K562 (cell line): ENCODE data around the gene GTPBP2. TPM values are rescaled to one million over a fixed set of nuclear protein-coding genes. Genes with fewer than 3 reads are reported as not detected.

ENCODE experiments used
- ATF1 ChIP-seq, 2 experiments: fragments of 450-650 bp in 1 of 2; IDR thresholded peaks; 2 replicates each; pipeline ENCODE4 v1.6.1; 2016; ENCODE audit warnings: missing compliant biosample characterization in 1 of 2, missing genetic modification characterization in 1 of 2
- BRCA1 ChIP-seq, 2 experiments: fragments of 450-650 bp in 1 of 2; sonication (generic) in 1 of 2; formaldehyde crosslinking in 1 of 2; IDR thresholded peaks; 2 replicates each; pipeline versions ENCODE4 v1.5.0 to v1.6.1; 2017 to 2020; ENCODE audit warnings: mild to moderate bottlenecking in 1 of 2, missing genetic modification reagents in 1 of 2
- CBX1 ChIP-seq: sonication (generic); IDR thresholded peaks from 2 replicates; pipeline ENCODE4 v1.6.1; 2016; ENCODE audit warnings: antibody characterized with exemption, low read depth, mild to moderate bottlenecking
- CREB1 ChIP-seq, 2 experiments: sonication (generic) in 1 of 2; formaldehyde crosslinking in 1 of 2; IDR thresholded peaks; 2 replicates each; pipeline versions ENCODE4 v1.6.1 to v1.8.0; 2012 to 2022; ENCODE audit warnings: inconsistent platforms in 1 of 2, mild to moderate bottlenecking in 1 of 2, missing genetic modification reagents in 1 of 2, moderate library complexity in 1 of 2
- DDX20 ChIP-seq: fragments of 450-650 bp; IDR thresholded peaks from 2 replicates; pipeline ENCODE4 v1.6.1; 2016; ENCODE audit warnings: missing genetic modification characterization, low read depth, mild to moderate bottlenecking, missing compliant biosample characterization, moderate library complexity
- ELF4 ChIP-seq: fragments of 450-650 bp; formaldehyde crosslinking; IDR thresholded peaks from 2 replicates; pipeline ENCODE4 v1.4.0; 2022; ENCODE audit warnings: missing genetic modification characterization
- EP300 ChIP-seq: IDR thresholded peaks from 2 replicates; pipeline ENCODE4 v1.6.1; 2012; ENCODE audit warnings: low read length, improper control_type of control experiment
- GTF2B ChIP-seq: IDR thresholded peaks from 2 replicates; pipeline ENCODE4 v1.6.1; 2011; ENCODE audit not compliant: insufficient read length; ENCODE audit errors: extremely low read depth
- KDM5B ChIP-seq: fragments of 200-600 bp; sonication (generic); IDR thresholded peaks from 2 replicates; pipeline ENCODE4 v1.6.1; 2012; ENCODE audit warnings: low read depth, mild to moderate bottlenecking, moderate library complexity, low read length, control low read depth, inconsistent platforms; ENCODE audit not compliant: insufficient replicate concordance
- L3MBTL2 ChIP-seq: fragments of 450-650 bp; IDR thresholded peaks from 2 replicates; pipeline ENCODE4 v1.6.1; 2016; ENCODE audit warnings: mild to moderate bottlenecking, moderate library complexity
- MECOM ChIP-seq: fragments of 250-450 bp; sonication (Bioruptor Pico); IDR thresholded peaks from 2 replicates; pipeline ENCODE4 v1.8.0; 2022; ENCODE audit warnings: inconsistent platforms
- PCBP1 ChIP-seq: fragments of 200-400 bp; formaldehyde crosslinking; IDR thresholded peaks from 2 replicates; pipeline ENCODE4 v1.6.1; 2018; ENCODE audit warnings: mild to moderate bottlenecking, low read depth, low read length; ENCODE audit not compliant: poor library complexity, severe bottlenecking
- PURB ChIP-seq: sonication (generic); formaldehyde crosslinking; IDR thresholded peaks from 2 replicates; pipeline ENCODE4 v1.9.0; 2021; ENCODE audit warnings: low read depth, mild to moderate bottlenecking, missing genetic modification reagents
- SMAD1 ChIP-seq: fragments of 150-350 bp; IDR thresholded peaks from 2 replicates; pipeline ENCODE4 v1.6.1; 2014; ENCODE audit warnings: low read length, low read depth; ENCODE audit not compliant: partially characterized antibody
- SRSF7 ChIP-seq: fragments of 200-400 bp; formaldehyde crosslinking; optimal IDR thresholded peaks from 2 replicates; pipeline ENCODE3; 2017; ENCODE audit warnings: mild to moderate bottlenecking, low read depth, low read length
- ZNF384 ChIP-seq: IDR thresholded peaks from 2 replicates; pipeline ENCODE4 v1.6.1; 2012; ENCODE audit warnings: low read depth, low read length, improper control_type of control experiment
- ZNF644 ChIP-seq: fragments of 200-800 bp; sonication (Bioruptor generic); IDR thresholded peaks from 2 replicates; pipeline ENCODE4 v1.6.1; 2016; ENCODE audit warnings: low read depth, missing genetic modification characterization, missing compliant biosample characterization
- polyA plus RNA-seq, 8 experiments: library from polyadenylated mRNA; depleted of rRNA in 4 of 8; stranded (reverse) in 5 of 8; unstranded in 3 of 8; fragments of >200 nt; fragmentation: Nextera tagmentation in 2 of 8; fragmentation: Illumina TruSeq in 1 of 8; extraction: Ambion mirVana in 2 of 8; extraction: Trizol in 1 of 8; gene quantifications; 2 replicates each; pipeline versions ENCODE4 v1.2.1 to v1.2.3, GENCODE V29; 2011 to 2014; ENCODE audit warnings: inconsistent platforms in 1 of 8, missing spikeins in 1 of 8
- total RNA-seq, 7 experiments: library from RNA; depleted of rRNA in 6 of 7; stranded (reverse); fragments of >200 nt in 6 of 7; fragmentation: Illumina TruSeq in 2 of 7; extraction: Trizol in 2 of 7; gene quantifications; 2 replicates each; pipeline versions ENCODE4 v1.2.1 to v1.2.3, GENCODE V29; 2011 to 2021; ENCODE audit warnings: low replicate concordance in 1 of 7
- TF ChIP-seq, protein P1 (sequence below): sonication (generic); formaldehyde crosslinking; IDR thresholded peaks from 2 replicates; pipeline ENCODE4 v1.8.0; 2022; ENCODE audit warnings: missing genetic modification reagents, mild to moderate bottlenecking, borderline replicate concordance
- TF ChIP-seq, protein P2 (sequence below): fragments of 450-650 bp; conservative IDR thresholded peaks from 2 replicates; pipeline ENCODE4 v1.6.1; 2016; ENCODE audit warnings: missing genetic modification characterization, low read depth, mild to moderate bottlenecking, control low read depth, missing compliant biosample characterization
- TF ChIP-seq, protein P3 (sequence below): sonication (generic); formaldehyde crosslinking; IDR thresholded peaks from 2 replicates; pipeline ENCODE4 v1.8.0; 2022; ENCODE audit warnings: mild to moderate bottlenecking, missing genetic modification reagents

The GTPBP2 gene
- total and polyA plus RNA-seq, 9 of the 15 experiments (the other 6 are each of a cell fraction or from before 2014, with no cell fraction given): 48.4 to 196 (median 111) TPM

- TF ChIP-seq, protein P1, sequence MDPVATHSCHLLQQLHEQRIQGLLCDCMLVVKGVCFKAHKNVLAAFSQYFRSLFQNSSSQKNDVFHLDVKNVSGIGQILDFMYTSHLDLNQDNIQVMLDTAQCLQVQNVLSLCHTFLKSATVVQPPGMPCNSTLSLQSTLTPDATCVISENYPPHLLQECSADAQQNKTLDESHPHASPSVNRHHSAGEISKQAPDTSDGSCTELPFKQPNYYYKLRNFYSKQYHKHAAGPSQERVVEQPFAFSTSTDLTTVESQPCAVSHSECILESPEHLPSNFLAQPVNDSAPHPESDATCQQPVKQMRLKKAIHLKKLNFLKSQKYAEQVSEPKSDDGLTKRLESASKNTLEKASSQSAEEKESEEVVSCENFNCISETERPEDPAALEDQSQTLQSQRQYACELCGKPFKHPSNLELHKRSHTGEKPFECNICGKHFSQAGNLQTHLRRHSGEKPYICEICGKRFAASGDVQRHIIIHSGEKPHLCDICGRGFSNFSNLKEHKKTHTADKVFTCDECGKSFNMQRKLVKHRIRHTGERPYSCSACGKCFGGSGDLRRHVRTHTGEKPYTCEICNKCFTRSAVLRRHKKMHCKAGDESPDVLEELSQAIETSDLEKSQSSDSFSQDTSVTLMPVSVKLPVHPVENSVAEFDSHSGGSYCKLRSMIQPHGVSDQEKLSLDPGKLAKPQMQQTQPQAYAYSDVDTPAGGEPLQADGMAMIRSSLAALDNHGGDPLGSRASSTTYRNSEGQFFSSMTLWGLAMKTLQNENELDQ (CRISPR knock-in tag): no peak
- peak; percentile 40 for TF ChIP-seq CREB1 (IDR thresholded peaks at IDR 0.05)
- no peak for TF ChIP-seq CREB1 (CRISPR knock-in tag; IDR thresholded peaks at IDR 0.05)
- TF ChIP-seq ZNF384: no peak
- no peak for TF ChIP-seq BRCA1 (IDR thresholded peaks at IDR 0.05)
- 0 out of 2 replicates have a peak, but pooled peaks have one; percentile 30 for TF ChIP-seq BRCA1 (CRISPR knock-in tag; IDR thresholded peaks at IDR 0.05)
- no peak for TF ChIP-seq ZNF644
- peak; percentile 87 for TF ChIP-seq ELF4 (CRISPR knock-in tag)
- no peak for TF ChIP-seq KDM5B
- peak; percentile 69; the same call in 1 of the 2 replicates for TF ChIP-seq EP300
- peak; percentile 9; the same call in 1 of the 2 replicates for TF ChIP-seq MECOM (CRISPR knock-in tag)
- no peak for TF ChIP-seq ATF1 (CRISPR knock-in tag; IDR thresholded peaks at IDR 0.05)
- TF ChIP-seq ATF1 (tag; IDR thresholded peaks at IDR 0.05): peak; percentile 25
- no peak for TF ChIP-seq SMAD1
- TF ChIP-seq GTF2B: no peak
- peak; percentile 66; the same call in 1 of the 2 replicates for TF ChIP-seq L3MBTL2
- TF ChIP-seq, protein P2, sequence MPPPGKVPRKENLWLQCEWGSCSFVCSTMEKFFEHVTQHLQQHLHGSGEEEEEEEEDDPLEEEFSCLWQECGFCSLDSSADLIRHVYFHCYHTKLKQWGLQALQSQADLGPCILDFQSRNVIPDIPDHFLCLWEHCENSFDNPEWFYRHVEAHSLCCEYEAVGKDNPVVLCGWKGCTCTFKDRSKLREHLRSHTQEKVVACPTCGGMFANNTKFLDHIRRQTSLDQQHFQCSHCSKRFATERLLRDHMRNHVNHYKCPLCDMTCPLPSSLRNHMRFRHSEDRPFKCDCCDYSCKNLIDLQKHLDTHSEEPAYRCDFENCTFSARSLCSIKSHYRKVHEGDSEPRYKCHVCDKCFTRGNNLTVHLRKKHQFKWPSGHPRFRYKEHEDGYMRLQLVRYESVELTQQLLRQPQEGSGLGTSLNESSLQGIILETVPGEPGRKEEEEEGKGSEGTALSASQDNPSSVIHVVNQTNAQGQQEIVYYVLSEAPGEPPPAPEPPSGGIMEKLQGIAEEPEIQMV (tag): no peak
- TF ChIP-seq, protein P3, sequence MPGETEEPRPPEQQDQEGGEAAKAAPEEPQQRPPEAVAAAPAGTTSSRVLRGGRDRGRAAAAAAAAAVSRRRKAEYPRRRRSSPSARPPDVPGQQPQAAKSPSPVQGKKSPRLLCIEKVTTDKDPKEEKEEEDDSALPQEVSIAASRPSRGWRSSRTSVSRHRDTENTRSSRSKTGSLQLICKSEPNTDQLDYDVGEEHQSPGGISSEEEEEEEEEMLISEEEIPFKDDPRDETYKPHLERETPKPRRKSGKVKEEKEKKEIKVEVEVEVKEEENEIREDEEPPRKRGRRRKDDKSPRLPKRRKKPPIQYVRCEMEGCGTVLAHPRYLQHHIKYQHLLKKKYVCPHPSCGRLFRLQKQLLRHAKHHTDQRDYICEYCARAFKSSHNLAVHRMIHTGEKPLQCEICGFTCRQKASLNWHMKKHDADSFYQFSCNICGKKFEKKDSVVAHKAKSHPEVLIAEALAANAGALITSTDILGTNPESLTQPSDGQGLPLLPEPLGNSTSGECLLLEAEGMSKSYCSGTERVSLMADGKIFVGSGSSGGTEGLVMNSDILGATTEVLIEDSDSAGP (CRISPR knock-in tag): no peak
- no peak for TF ChIP-seq SRSF7
- TF ChIP-seq DDX20 (tag): no peak
- TF ChIP-seq PCBP1: no peak
- TF ChIP-seq PURB (CRISPR knock-in tag): no peak
- no peak for TF ChIP-seq CBX1
These were observed 11.1 kb upstream of the GTPBP2 start (continued) for GRCh38 chr6:43639984-43640800.
